ENCODE results near the gene CD3E.

- TF ChIP-seq DDX20 (tag; IDR thresholded peaks at IDR 0.05; ENCODE audit: low read depth) (no peak), ZNF24 (IDR thresholded peaks at IDR 0.05) (no peak), KAT2B (IDR thresholded peaks at IDR 0.05; ENCODE audit: low read depth, low read length) (no peak), ZNF175 (CRISPR knock-in tag; IDR thresholded peaks at IDR 0.05; ENCODE audit: low read depth) (no peak), LARP7 (IDR thresholded peaks at IDR 0.05) (no peak)
- TF ChIP-seq, protein P1, sequence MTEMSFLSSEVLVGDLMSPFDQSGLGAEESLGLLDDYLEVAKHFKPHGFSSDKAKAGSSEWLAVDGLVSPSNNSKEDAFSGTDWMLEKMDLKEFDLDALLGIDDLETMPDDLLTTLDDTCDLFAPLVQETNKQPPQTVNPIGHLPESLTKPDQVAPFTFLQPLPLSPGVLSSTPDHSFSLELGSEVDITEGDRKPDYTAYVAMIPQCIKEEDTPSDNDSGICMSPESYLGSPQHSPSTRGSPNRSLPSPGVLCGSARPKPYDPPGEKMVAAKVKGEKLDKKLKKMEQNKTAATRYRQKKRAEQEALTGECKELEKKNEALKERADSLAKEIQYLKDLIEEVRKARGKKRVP (CRISPR knock-in tag; IDR thresholded peaks at IDR 0.05) = no peak
Measured at GRCh38 chr11:118260353-118260752, 44.2 kb upstream of the CD3E start.

All from K562 (cell line).